Endothelial cell of umbilical vein (primary cell): ENCODE measurements around the gene FKBP2. TPM values are rescaled to one million over a fixed set of nuclear protein-coding genes. Genes with fewer than 3 reads are reported as not detected.

ENCODE experiments used
- BruUV-seq: library from RNA; stranded (reverse); fragments of 400-500 nt; replicated peaks from 2 replicates; lab custom pipeline; 2021; lab: Mats Ljungman, UMichigan
- CTCF ChIA-PET: fragments of 300-600, 350-600 bp; sonication (Branson Sonifier 250); formaldehyde crosslinking; loops from one replicate; lab custom pipeline; 2021; ENCODE audit warnings: antibody characterized with exemption, inconsistent platforms; lab: Charles Lee
- POLR2A ChIA-PET: fragments of 300-600, 350-600 bp; sonication (Branson Sonifier 250); formaldehyde crosslinking; loops from one replicate; lab custom pipeline; 2021; ENCODE audit warnings: antibody characterized with exemption, inconsistent platforms; lab: Charles Lee
- DNase-seq: peaks from one replicate; pipeline ENCODE4 v3.0.0-alpha.2; 2011; ENCODE audit warnings: low read depth, low spot score
- FAIRE-seq: peaks from 2 replicates; lab custom pipeline; 2011; peaks lifted over from hg19 to GRCh38; lab: Jason Lieb, UNC
- H2AFZ ChIP-seq: 2 replicates; pipeline ENCODE4 v1.6.0; 2012; ENCODE audit warnings: low read depth, low read length, control low read depth, inconsistent platforms
- H3K27ac ChIP-seq: 2 replicates; pipeline ENCODE4 v1.5.1; 2011; ENCODE audit warnings: low read depth, mild to moderate bottlenecking, control low read depth, low read length, moderate library complexity; ENCODE audit not compliant: insufficient read depth
- H3K27me3 ChIP-seq, 2 experiments: 2 replicates each; pipeline versions ENCODE4 v1.6.0 to v1.6.1; 2011; ENCODE audit warnings: low read length in 2 of 2, mixed read lengths in 1 of 2; ENCODE audit not compliant: control insufficient read depth in 2 of 2, insufficient read depth in 2 of 2
- H3K36me3 ChIP-seq, 2 experiments: 2 replicates in 1 of 2; 3 replicates in 1 of 2; pipeline ENCODE4 v1.5.1; 2011; ENCODE audit warnings: low read length in 2 of 2, mild to moderate bottlenecking in 1 of 2, moderate library complexity in 1 of 2; ENCODE audit not compliant: control insufficient read depth in 2 of 2, insufficient read depth in 2 of 2; ENCODE audit errors: extremely low read depth in 1 of 2
- H3K4me1 ChIP-seq: 3 replicates; pipeline ENCODE4 v1.5.1; 2011; ENCODE audit warnings: mild to moderate bottlenecking, low read length; ENCODE audit not compliant: control insufficient read depth, insufficient read depth; ENCODE audit errors: extremely low read depth
- H3K4me2 ChIP-seq: 2 replicates; pipeline ENCODE4 v1.6.1; 2011; ENCODE audit warnings: low read length, control low read depth, mixed read lengths; ENCODE audit not compliant: insufficient read depth
- H3K4me3 ChIP-seq, 3 experiments: fragments of 200-600 bp in 1 of 3; sonication (generic), shearing (Covaris generic) in 1 of 3; replicated peaks in 1 of 3; 2 replicates each; pipeline ENCODE4 v1.5.1; 2011 to 2016; ENCODE audit warnings: control low read depth in 3 of 3, low read length in 3 of 3, mild to moderate bottlenecking in 2 of 3, inconsistent platforms in 1 of 3, low read depth in 1 of 3, moderate library complexity in 1 of 3; ENCODE audit not compliant: insufficient read depth in 1 of 3
- H3K79me2 ChIP-seq: 2 replicates; pipeline ENCODE4 v1.6.0; 2012; ENCODE audit warnings: low read length, inconsistent platforms; ENCODE audit not compliant: control insufficient read depth, insufficient read depth
- H3K9ac ChIP-seq: replicated peaks from 2 replicates; pipeline ENCODE3; 2011; ENCODE audit warnings: low read length, control low read depth; ENCODE audit not compliant: insufficient read depth; ENCODE audit errors: extremely low read depth
- H3K9me1 ChIP-seq: replicated peaks from 3 replicates; pipeline ENCODE4 v1.6.0; 2011; ENCODE audit warnings: mild to moderate bottlenecking, low read length; ENCODE audit not compliant: control insufficient read depth, insufficient read depth; ENCODE audit errors: extremely low read depth
- H3K9me3 ChIP-seq: replicated peaks from 2 replicates; pipeline ENCODE4 v1.5.1; 2012; ENCODE audit warnings: low read length, inconsistent platforms; ENCODE audit not compliant: control insufficient read depth, insufficient read depth
- H4K20me1 ChIP-seq: replicated peaks from 2 replicates; pipeline ENCODE3; 2011; ENCODE audit warnings: mild to moderate bottlenecking, low read length; ENCODE audit not compliant: control insufficient read depth, insufficient read depth; ENCODE audit errors: extremely low read depth
- EZH2 ChIP-seq: IDR thresholded peaks from 2 replicates; pipeline ENCODE4 v1.6.1; 2012; ENCODE audit warnings: borderline replicate concordance, low read depth, mild to moderate bottlenecking, moderate library complexity, low read length, inconsistent platforms; ENCODE audit not compliant: severe bottlenecking
- FOS ChIP-seq: IDR thresholded peaks from 2 replicates; pipeline ENCODE4 v1.6.1; 2011; ENCODE audit warnings: mild to moderate bottlenecking, low read length, moderate library complexity, borderline replicate concordance; ENCODE audit not compliant: insufficient read depth
- GATA2 ChIP-seq: IDR thresholded peaks from 2 replicates; pipeline ENCODE4 v1.7.0; 2011; ENCODE audit warnings: low read depth, mild to moderate bottlenecking, moderate library complexity, mixed read lengths, low read length; ENCODE audit not compliant: insufficient read length, insufficient read depth
- JUN ChIP-seq: IDR thresholded peaks from 2 replicates; pipeline ENCODE4 v1.6.1; 2011; ENCODE audit warnings: borderline replicate concordance, low read depth; ENCODE audit not compliant: insufficient read length, insufficient read depth
- MYC ChIP-seq: IDR thresholded peaks from one replicate; pipeline ENCODE4 v1.6.1; 2011; ENCODE audit warnings: mild to moderate bottlenecking, low read depth, low read length
- POLR2A ChIP-seq: IDR thresholded peaks from 2 replicates; pipeline ENCODE4 v1.6.1; 2012; ENCODE audit warnings: low read depth, mild to moderate bottlenecking, control low read depth, low read length
- POLR2AphosphoS5 ChIP-seq: IDR thresholded peaks from 2 replicates; pipeline ENCODE4 v1.6.1; 2012; ENCODE audit warnings: low read depth, mild to moderate bottlenecking, control low read depth, low read length, moderate library complexity; ENCODE audit not compliant: insufficient read depth
- dilution Hi-C: fragments of 300-500 bp; cut with MboI; formaldehyde crosslinking; loops from one replicate; pipeline ENCODE4 v1.15.0; 2019; ENCODE audit warnings: low sequenced_read_pairs; ENCODE audit not compliant: extremely low pct_ligation_motif_present
- intact Hi-C: fragments of 100-400 bp; cut with micrococcal nuclease; formaldehyde crosslinking; loops from one replicate; pipeline ENCODE4 v1.10.0; 2022
- polyA plus RNA-seq, 4 experiments: library from polyadenylated mRNA; depleted of rRNA in 3 of 4; stranded (reverse) in 3 of 4; unstranded in 1 of 4; fragments of >200 nt; gene quantifications; 2 replicates each; pipeline versions ENCODE4 v1.2.1 to v1.2.3, GENCODE V29; 2011 to 2012; ENCODE audit warnings: missing spikeins in 1 of 4
- total RNA-seq: library from RNA; stranded (reverse); gene quantifications from 2 replicates; pipeline ENCODE4 v1.2.3, GENCODE V29; 2021
- TF ChIP-seq, protein P1 (sequence below), 2 donors: IDR thresholded peaks; 1 replicate in 1 of 2; 2 replicates in 1 of 2; pipeline ENCODE4 v1.5.1; 2011; ENCODE audit warnings: low read length in 2 of 2, mild to moderate bottlenecking in 2 of 2, moderate library complexity in 2 of 2, control low read depth in 1 of 2, inconsistent platforms in 1 of 2, low read depth in 1 of 2; ENCODE audit not compliant: insufficient read depth in 1 of 2; ENCODE audit errors: extremely low read depth in 1 of 2
- TF ChIP-seq, protein P2 (sequence below): IDR thresholded peaks from 2 replicates; pipeline ENCODE4 v1.6.1; 2011; ENCODE audit not compliant: insufficient read depth, insufficient read length

The FKBP2 gene
- total and polyA plus RNA-seq, 2 donors (not counting 3 experiments of a cell fraction or from before 2014, with no cell fraction given): 48.5 to 74.4 TPM

DNA sequence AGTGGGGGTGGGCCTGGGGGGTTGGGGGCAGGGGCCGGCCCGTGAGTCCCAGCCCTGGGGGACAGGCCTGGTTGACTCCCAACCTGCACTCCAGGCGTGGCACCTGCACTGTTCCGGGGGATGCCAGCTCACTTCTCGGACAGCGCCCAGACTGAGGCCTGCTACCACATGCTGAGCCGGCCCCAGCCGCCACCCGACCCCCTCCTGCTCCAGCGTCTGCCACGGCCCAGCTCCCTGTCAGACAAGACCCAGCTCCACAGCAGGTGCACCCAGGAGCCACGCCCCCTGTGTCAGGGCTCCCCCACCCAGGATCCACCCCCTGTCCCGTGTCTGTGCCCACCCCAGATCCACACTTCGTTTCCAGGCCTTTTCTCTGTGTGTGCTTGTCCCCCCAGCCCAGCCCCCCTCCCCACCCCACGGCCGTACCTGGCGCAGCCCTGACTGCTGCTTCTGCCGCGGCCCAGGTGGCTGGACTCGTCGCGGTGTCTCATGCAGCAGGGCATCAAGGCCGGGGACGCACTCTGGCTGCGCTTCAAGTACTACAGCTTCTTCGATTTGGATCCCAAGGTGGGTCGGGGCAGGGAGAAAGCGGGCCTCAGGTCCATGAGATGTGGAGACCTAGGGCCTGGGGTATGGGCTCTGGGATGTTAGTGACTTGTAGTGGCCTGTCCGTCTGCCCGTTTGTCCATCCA is 29.6 kb upstream of the FKBP2 start:
- Histone ChIP-seq H4K20me1 (no peaks in the 10 kb centered on the region), H3K4me2 (no peak overlapping the region), H3K4me1 (peaks cover 26% of the 10 kb centered on the region), H3K9me3 (no peaks in the 10 kb centered on the region), H3K27me3 (no peaks in the 10 kb centered on the region), H3K9ac (no peak overlapping the region), H3K4me3 (no peak overlapping the region), H3K9me1 (no peaks in the 10 kb centered on the region), H2AFZ (no peak overlapping the region), H3K27ac (no peak overlapping the region), H3K36me3 (peaks cover 0 to 4% of the 10 kb centered on the region in 2 experiments), H3K79me2 (peaks cover 12% of the 10 kb centered on the region)
- intact Hi-C loops (no loop called here), dilution Hi-C loops (no loop called here)
- TF ChIP-seq, protein P1, sequence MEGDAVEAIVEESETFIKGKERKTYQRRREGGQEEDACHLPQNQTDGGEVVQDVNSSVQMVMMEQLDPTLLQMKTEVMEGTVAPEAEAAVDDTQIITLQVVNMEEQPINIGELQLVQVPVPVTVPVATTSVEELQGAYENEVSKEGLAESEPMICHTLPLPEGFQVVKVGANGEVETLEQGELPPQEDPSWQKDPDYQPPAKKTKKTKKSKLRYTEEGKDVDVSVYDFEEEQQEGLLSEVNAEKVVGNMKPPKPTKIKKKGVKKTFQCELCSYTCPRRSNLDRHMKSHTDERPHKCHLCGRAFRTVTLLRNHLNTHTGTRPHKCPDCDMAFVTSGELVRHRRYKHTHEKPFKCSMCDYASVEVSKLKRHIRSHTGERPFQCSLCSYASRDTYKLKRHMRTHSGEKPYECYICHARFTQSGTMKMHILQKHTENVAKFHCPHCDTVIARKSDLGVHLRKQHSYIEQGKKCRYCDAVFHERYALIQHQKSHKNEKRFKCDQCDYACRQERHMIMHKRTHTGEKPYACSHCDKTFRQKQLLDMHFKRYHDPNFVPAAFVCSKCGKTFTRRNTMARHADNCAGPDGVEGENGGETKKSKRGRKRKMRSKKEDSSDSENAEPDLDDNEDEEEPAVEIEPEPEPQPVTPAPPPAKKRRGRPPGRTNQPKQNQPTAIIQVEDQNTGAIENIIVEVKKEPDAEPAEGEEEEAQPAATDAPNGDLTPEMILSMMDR (IDR thresholded peaks at IDR 0.05; ENCODE audit: extremely low read depth in 1 of 2, insufficient read depth in 1 of 2, low read depth in 1 of 2, low read length in 2 of 2): no peak
- TF ChIP-seq JUN (no peak), FOS (no peak), MYC (no peak), GATA2 (no peak), EZH2 (no peak), POLR2A (no peak), POLR2AphosphoS5 (no peak)
- TF ChIP-seq, protein P2, sequence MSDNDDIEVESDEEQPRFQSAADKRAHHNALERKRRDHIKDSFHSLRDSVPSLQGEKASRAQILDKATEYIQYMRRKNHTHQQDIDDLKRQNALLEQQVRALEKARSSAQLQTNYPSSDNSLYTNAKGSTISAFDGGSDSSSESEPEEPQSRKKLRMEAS: no peak
- DNase-seq: no peak
- no TSS peak for BruUV-seq
- ChIA-PET CTCF (interaction anchor here (11.5 kb wide), 1 partner anchor 92 kb away, joined by 413 read pairs; the partner anchor contains the start of genes CATSPERZ and ESRRA), POLR2A (no interaction called here)
- FAIRE-seq: no peak
